Measurements from ENCODE around the gene FAM222B.

- TF ChIP-seq POLR2AphosphoS5 (IDR thresholded peaks at IDR 0.05): no peak
- TF ChIP-seq, protein P1, sequence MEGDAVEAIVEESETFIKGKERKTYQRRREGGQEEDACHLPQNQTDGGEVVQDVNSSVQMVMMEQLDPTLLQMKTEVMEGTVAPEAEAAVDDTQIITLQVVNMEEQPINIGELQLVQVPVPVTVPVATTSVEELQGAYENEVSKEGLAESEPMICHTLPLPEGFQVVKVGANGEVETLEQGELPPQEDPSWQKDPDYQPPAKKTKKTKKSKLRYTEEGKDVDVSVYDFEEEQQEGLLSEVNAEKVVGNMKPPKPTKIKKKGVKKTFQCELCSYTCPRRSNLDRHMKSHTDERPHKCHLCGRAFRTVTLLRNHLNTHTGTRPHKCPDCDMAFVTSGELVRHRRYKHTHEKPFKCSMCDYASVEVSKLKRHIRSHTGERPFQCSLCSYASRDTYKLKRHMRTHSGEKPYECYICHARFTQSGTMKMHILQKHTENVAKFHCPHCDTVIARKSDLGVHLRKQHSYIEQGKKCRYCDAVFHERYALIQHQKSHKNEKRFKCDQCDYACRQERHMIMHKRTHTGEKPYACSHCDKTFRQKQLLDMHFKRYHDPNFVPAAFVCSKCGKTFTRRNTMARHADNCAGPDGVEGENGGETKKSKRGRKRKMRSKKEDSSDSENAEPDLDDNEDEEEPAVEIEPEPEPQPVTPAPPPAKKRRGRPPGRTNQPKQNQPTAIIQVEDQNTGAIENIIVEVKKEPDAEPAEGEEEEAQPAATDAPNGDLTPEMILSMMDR (IDR thresholded peaks at IDR 0.05): no peak
Measured at GRCh38 chr17:28740406-28741357, 101.9 kb downstream of the FAM222B start.
